ENCODE data around the gene CYP4B1. TPM values are rescaled to one million over a fixed set of nuclear protein-coding genes. Genes with fewer than 3 reads are reported as not detected.

The CYP4B1 gene
- total and polyA plus RNA-seq, 4 experiments from 2014 or later = 1.4 to 2.5 TPM; not detected in 2

Other genes starting within 250 kb of the CYP4B1 start
- not detected for gene KNCN, start 247.4 kb upstream of the CYP4B1 start, total RNA-seq
- not detected for gene KNCN, start 247.4 kb upstream of the CYP4B1 start, polyA plus RNA-seq
- gene MKNK1, start 194.8 kb upstream of the CYP4B1 start, total RNA-seq = 10 to 100 TPM; 54.3 to 54.9 TPM
- gene MKNK1, start 194.8 kb upstream of the CYP4B1 start, polyA plus RNA-seq = 10 to 100 TPM; 29.3 to 33.4 TPM
- 10 to 100 TPM; 27.8 to 29.5 TPM for gene MOB3C, start 182.2 kb upstream of the CYP4B1 start, total RNA-seq
- 10 to 100 TPM in 1 of 2 donors, 1 to 10 TPM in 1; 9.8 to 19.1 TPM for gene MOB3C, start 182.2 kb upstream of the CYP4B1 start, polyA plus RNA-seq
- gene ATPAF1, start 130.7 kb upstream of the CYP4B1 start, total RNA-seq = 10 to 100 TPM; 32.9 to 37.6 TPM
- 100 to 1,000 TPM in 1 of 2 donors, 10 to 100 TPM in 1; 76.6 to 128 TPM for gene ATPAF1, start 130.7 kb upstream of the CYP4B1 start, polyA plus RNA-seq
- not detected for gene TEX38, start 127.2 kb upstream of the CYP4B1 start, total RNA-seq
- gene TEX38, start 127.2 kb upstream of the CYP4B1 start, polyA plus RNA-seq = under 1 TPM in 1 of 2 donors, not detected in 1; 0.25 TPM
- 10 to 100 TPM; 96.7 to 98.5 TPM for gene EFCAB14, start 79.9 kb upstream of the CYP4B1 start, total RNA-seq
- 100 to 1,000 TPM in 1 of 2 donors, 10 to 100 TPM in 1; 87.0 to 117 TPM for gene EFCAB14, start 79.9 kb upstream of the CYP4B1 start, polyA plus RNA-seq
- gene CYP4A11, start 142.4 kb downstream of the CYP4B1 start, total RNA-seq = not detected
- not detected for gene CYP4A11, start 142.4 kb downstream of the CYP4B1 start, polyA plus RNA-seq
- not detected for gene CYP4X1, start 224.6 kb downstream of the CYP4B1 start, total RNA-seq
- not detected for gene CYP4X1, start 224.6 kb downstream of the CYP4B1 start, polyA plus RNA-seq